GM10266 (cell line): ENCODE data around the gene SCP2.

Experiments
- DNase-seq: peaks from one replicate; pipeline ENCODE4 v3.0.0; 2012; ENCODE audit errors: extremely low spot score
- CTCF ChIP-seq: IDR thresholded peaks from 2 replicates; pipeline ENCODE4 v1.5.1; 2012; ENCODE audit warnings: mild to moderate bottlenecking, low read depth; ENCODE audit not compliant: control insufficient read depth, insufficient read depth; ENCODE audit errors: missing control alignments

Gene SCP2

GRCh38 chr1:53011175-53011574 lies 84.1 kb downstream of the SCP2 start:
- no peak for TF ChIP-seq CTCF
- no peak for DNase-seq

DNA sequence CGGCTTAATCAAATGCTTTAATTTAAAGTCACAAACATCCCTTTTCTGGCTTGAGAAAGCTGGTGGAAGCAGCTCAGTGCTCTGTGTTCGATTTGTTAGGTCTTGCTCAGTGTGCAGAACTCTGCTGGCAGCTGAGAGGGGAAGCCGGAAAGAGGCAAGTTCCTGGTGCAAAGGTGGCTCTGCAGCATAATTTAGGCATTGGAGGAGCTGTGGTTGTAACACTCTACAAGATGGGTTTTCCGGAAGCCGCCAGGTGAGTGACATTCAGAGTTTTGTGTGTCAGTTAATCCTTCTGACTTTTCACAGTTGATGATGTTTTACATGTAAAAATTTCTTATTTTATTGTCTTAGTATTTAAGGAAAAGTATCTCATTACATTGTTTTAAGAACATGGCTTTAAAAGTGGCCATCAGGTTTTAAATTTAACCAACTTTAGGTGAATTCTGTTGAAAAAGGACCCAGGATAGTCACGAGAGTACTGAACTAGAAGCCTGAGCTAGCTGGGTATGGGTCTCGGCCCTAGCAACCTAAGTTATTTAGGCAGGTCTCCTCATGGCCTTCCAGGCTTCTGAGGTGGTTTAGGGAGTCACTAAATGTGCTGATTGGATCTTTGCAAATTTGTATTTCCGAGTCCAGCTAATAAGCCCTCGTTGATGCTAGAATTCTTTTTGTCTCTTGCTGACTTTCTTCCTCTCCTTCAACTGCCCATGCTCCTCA lies 87.9 kb downstream of the SCP2 start:
- DNase-seq, result peak; percentile 76
- TF ChIP-seq CTCF, result no peak

- TF ChIP-seq CTCF, result no peak
- no peak for DNase-seq
Measured at GRCh38 chr1:53015508-53015860, 88.4 kb downstream of the SCP2 start.

DNA sequence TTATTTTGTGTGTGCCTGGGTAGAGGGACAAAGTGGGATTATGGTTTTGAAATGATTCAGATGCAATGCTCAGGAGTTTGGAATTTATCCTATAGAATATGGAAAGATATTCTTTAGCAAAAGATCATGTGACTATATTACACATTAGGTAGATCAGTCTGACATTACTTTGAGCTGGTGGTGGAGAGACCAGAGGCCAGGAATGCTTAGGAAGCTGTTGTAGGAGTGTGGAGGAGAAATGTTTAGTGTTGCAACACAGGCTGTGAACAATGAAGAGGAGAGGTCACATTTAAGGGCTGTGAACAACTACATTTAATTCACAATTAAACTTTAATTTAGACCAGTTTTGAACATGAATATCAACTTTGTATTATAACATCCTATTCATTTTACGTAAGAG lies 89.6 kb downstream of the SCP2 start:
- DNase-seq, result no peak
- no peak for TF ChIP-seq CTCF

- no peak for TF ChIP-seq CTCF
- DNase-seq, result no peak
Measured at GRCh38 chr1:53020588-53020987, 93.5 kb downstream of the SCP2 start.

GRCh38 chr1:53022179-53022578 lies 95.1 kb downstream of the SCP2 start:
- DNase-seq, result no peak
- TF ChIP-seq CTCF, result no peak

DNA sequence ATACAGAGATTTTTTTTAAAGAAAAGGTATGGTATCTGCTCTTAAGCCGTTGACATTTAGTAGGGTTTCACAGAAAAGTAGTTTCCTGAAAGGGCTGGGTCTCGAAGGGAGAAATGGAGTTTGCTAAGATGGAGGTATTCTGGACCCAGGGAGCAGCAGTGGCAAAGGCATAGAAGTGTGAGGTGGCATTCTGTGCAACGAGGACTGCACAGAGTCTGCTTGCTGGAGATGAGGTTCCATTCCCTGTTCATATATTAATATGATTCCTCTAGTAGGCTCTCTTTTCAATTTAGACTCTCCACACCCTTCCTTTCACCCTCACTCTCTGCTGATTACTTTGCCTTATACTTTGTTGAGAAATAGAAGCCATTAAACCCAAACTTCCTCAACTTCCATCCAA lies 96.5 kb downstream of the SCP2 start:
- no peak for TF ChIP-seq CTCF

More for the DNA sequence above, 96.5 kb downstream of the SCP2 start:
- no peak for DNase-seq
